Lower leg skin (tissue), 3 donors: Measurements from ENCODE around the gene CDX1.

ENCODE experiments used
- POLR2A ChIP-seq, 2 donors: fragments of 450-650 bp; IDR thresholded peaks; one replicate each; pipeline ENCODE4 v1.6.1; 2016 to 2017; ENCODE audit warnings: antibody characterized with exemption in 2 of 2, mild to moderate bottlenecking in 1 of 2, moderate library complexity in 1 of 2
- TF ChIP-seq, protein P1 (sequence below), 3 donors: fragments of 450-650 bp; IDR thresholded peaks; one replicate each; pipeline ENCODE4 v1.5.1; 2016; ENCODE audit warnings: antibody characterized with exemption in 3 of 3, mild to moderate bottlenecking in 3 of 3, moderate library complexity in 2 of 3

DNA sequence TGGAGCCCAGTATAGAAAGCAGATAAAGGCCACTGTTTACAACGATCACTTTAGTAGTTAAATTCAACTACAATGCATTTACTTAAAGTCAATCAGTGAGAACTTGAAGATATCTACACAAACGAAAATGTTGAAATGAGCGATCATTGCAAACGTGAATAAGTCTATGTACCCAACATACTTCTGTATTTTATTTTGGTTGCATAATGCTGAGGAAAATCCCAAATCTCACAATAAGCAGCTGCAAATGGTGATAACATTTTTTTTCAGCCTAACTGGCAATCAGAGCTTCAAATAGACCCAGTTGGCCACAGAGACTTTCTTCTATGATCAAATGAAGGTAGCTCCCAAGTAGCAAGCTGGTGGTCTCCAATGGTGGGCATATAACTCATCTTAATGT is 43.0 kb upstream of the CDX1 start:
- no peak for TF ChIP-seq POLR2A (IDR thresholded peaks at IDR 0.05)
- TF ChIP-seq, protein P1, sequence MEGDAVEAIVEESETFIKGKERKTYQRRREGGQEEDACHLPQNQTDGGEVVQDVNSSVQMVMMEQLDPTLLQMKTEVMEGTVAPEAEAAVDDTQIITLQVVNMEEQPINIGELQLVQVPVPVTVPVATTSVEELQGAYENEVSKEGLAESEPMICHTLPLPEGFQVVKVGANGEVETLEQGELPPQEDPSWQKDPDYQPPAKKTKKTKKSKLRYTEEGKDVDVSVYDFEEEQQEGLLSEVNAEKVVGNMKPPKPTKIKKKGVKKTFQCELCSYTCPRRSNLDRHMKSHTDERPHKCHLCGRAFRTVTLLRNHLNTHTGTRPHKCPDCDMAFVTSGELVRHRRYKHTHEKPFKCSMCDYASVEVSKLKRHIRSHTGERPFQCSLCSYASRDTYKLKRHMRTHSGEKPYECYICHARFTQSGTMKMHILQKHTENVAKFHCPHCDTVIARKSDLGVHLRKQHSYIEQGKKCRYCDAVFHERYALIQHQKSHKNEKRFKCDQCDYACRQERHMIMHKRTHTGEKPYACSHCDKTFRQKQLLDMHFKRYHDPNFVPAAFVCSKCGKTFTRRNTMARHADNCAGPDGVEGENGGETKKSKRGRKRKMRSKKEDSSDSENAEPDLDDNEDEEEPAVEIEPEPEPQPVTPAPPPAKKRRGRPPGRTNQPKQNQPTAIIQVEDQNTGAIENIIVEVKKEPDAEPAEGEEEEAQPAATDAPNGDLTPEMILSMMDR (IDR thresholded peaks at IDR 0.05): no peak
